SU-DHL-6 (cell line): ENCODE results near the gene GMPPA.

Experiments
- EZH2phosphoT487 ChIP-seq: fragments of 200-600 bp; sonication (generic), shearing (Covaris generic); conservative IDR thresholded peaks from 2 replicates; pipeline ENCODE4 v1.6.1; 2018; ENCODE audit warnings: mild to moderate bottlenecking, antibody characterized with exemption, low read length, moderate library complexity, mixed read lengths
- TF ChIP-seq, protein P1 (sequence below): fragments of 200-600 bp; sonication (generic); IDR thresholded peaks from one replicate; pipeline ENCODE4 v1.5.1; 2017; ENCODE audit warnings: antibody characterized with exemption, mild to moderate bottlenecking, low read length, moderate library complexity; ENCODE audit not compliant: insufficient read depth, poor library complexity, severe bottlenecking

DNA sequence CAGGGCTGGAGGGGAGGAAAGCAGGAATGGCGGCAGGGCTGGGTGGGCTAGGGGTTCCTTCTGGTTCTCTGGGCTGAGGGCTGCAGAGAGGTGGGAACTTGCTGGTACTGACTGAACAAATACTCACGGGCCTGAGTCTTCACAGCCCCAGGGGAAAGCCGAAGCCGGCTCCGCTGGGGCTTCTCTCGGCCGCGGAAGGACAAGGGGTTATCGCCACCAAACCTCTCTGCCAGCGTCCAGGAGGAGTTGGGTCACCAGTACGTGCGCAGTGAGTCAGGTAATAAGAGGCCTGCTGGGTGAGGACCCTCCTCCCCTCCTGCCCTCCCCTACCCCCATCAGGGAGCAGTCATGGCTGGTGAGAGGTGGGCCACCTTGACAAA, 13.5 kb upstream of the GMPPA start:
- TF ChIP-seq, protein P1, sequence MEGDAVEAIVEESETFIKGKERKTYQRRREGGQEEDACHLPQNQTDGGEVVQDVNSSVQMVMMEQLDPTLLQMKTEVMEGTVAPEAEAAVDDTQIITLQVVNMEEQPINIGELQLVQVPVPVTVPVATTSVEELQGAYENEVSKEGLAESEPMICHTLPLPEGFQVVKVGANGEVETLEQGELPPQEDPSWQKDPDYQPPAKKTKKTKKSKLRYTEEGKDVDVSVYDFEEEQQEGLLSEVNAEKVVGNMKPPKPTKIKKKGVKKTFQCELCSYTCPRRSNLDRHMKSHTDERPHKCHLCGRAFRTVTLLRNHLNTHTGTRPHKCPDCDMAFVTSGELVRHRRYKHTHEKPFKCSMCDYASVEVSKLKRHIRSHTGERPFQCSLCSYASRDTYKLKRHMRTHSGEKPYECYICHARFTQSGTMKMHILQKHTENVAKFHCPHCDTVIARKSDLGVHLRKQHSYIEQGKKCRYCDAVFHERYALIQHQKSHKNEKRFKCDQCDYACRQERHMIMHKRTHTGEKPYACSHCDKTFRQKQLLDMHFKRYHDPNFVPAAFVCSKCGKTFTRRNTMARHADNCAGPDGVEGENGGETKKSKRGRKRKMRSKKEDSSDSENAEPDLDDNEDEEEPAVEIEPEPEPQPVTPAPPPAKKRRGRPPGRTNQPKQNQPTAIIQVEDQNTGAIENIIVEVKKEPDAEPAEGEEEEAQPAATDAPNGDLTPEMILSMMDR, result no peak
- no peak for TF ChIP-seq EZH2phosphoT487
